ENCODE results near the gene HIBADH.

DNA sequence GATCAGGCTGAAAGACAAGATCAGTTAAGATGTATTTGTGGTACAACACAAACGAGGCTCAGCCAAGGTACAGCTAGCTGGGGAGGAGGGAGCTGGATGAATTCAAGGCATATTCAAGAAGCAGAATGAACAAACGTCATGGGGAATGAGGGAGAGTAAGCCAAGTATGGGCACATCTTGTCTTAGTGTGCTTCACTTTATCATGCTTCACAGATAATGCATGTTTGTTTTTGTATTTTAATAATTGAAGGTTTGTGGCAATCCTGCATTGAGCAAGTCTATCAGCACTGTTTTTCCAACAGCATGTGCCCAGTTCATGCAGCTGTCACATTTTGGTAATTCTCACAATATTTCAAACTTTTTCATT is 135.4 kb downstream of the HIBADH start:
- TF ChIP-seq YY1 (IDR thresholded peaks at IDR 0.05; ENCODE audit: low read depth, low read length), result no peak
- TF ChIP-seq SMC3 (IDR thresholded peaks at IDR 0.05; ENCODE audit: borderline replicate concordance, low read length), result no peak
- no peak for TF ChIP-seq CTCF (IDR thresholded peaks at IDR 0.05 in 2 of 3, conservative IDR thresholded peaks at IDR 0.05 in 1 of 3; ENCODE audit: control insufficient read depth in 2 of 3, extremely low read depth in 1 of 3, insufficient read depth in 1 of 3, low read depth in 3 of 3, low read length in 3 of 3)
